ENCODE measurements around the gene TNIP2. TPM values are rescaled to one million over a fixed set of nuclear protein-coding genes. Genes with fewer than 3 reads are reported as not detected.

Gene TNIP2
- total and polyA plus RNA-seq, 2 of the 13 experiments (the other 11 are each of a cell fraction or from before 2014, with no cell fraction given): 25.6 to 38.0 TPM

DNA sequence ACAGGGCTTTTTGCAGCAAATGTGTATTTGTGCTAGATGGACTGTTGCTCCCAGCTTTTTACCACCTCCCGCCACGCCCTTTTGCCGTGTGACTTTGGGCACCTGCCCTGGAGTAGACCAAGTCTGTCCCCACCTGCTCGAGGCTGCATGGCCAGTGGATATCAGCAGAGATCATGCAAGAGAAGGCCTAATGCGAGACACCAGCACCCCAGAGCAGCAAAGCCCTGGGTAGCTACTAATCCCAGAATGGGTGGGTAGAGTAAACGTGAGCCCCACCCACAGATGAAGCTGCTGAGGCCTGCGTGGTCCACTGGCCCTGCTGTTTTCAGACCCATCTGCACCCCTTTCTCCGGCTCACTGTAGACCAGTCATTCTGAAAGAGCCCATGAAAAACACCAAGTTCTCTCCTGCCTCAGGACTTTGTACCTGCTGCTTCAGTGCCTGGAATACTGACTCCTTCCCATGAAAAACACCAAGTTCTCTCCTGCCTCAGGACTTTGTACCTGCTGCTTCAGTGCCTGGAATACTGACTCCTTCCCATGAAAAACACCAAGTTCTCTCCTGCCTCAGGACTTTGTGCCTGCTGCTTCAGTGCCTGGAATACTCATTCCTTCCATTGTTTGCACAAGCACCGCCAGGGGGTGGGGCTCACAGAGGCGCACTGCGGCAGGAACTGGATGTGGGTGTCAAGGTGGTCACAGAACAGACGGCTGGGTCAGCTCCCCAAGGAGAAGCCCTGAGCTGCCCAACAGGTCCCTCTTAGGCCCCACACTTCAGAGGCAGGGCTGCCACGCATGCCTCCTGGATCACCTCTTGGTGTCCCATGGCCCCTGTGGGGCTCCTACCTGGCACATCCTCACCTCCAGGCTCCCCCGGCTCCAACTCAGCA lies 5.1 kb upstream of the TNIP2 start (continued):
- TF ChIP-seq, protein P1, sequence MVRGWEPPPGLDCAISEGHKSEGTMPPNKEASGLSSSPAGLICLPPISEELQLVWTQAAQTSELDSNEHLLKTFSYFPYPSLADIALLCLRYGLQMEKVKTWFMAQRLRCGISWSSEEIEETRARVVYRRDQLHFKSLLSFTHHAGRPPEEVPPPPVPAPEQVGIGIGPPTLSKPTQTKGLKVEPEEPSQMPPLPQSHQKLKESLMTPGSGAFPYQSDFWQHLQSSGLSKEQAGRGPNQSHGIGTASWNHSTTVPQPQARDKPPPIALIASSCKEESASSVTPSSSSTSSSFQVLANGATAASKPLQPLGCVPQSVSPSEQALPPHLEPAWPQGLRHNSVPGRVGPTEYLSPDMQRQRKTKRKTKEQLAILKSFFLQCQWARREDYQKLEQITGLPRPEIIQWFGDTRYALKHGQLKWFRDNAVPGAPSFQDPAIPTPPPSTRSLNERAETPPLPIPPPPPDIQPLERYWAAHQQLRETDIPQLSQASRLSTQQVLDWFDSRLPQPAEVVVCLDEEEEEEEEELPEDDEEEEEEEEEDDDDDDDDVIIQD (CRISPR knock-in tag; IDR thresholded peaks at IDR 0.05; ENCODE audit: low read depth): peak; percentile 67
- TF ChIP-seq ZNF253 (CRISPR knock-in tag; IDR thresholded peaks at IDR 0.05; ENCODE audit: borderline replicate concordance): no peak
- no peak for TF ChIP-seq HOXA7 (CRISPR knock-in tag; IDR thresholded peaks at IDR 0.05)
- TF ChIP-seq MTA3 (CRISPR knock-in tag; IDR thresholded peaks at IDR 0.05): no peak
- no peak for TF ChIP-seq ZBTB42 (CRISPR knock-in tag; IDR thresholded peaks at IDR 0.05)
- TF ChIP-seq, protein P2, sequence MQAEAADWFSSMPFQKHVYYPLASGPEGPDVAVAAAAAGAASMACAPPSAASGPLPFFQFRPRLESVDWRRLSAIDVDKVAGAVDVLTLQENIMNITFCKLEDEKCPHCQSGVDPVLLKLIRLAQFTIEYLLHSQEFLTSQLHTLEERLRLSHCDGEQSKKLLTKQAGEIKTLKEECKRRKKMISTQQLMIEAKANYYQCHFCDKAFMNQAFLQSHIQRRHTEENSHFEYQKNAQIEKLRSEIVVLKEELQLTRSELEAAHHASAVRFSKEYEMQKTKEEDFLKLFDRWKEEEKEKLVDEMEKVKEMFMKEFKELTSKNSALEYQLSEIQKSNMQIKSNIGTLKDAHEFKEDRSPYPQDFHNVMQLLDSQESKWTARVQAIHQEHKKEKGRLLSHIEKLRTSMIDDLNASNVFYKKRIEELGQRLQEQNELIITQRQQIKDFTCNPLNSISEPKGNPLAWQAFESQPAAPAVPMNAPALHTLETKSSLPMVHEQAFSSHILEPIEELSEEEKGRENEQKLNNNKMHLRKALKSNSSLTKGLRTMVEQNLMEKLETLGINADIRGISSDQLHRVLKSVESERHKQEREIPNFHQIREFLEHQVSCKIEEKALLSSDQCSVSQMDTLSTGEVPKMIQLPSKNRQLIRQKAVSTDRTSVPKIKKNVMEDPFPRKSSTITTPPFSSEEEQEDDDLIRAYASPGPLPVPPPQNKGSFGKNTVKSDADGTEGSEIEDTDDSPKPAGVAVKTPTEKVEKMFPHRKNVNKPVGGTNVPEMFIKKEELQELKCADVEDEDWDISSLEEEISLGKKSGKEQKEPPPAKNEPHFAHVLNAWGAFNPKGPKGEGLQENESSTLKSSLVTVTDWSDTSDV (CRISPR knock-in tag; IDR thresholded peaks at IDR 0.05): 0 out of 2 replicates have a peak, but pooled peaks have one; percentile 26
- TF ChIP-seq, protein P3, sequence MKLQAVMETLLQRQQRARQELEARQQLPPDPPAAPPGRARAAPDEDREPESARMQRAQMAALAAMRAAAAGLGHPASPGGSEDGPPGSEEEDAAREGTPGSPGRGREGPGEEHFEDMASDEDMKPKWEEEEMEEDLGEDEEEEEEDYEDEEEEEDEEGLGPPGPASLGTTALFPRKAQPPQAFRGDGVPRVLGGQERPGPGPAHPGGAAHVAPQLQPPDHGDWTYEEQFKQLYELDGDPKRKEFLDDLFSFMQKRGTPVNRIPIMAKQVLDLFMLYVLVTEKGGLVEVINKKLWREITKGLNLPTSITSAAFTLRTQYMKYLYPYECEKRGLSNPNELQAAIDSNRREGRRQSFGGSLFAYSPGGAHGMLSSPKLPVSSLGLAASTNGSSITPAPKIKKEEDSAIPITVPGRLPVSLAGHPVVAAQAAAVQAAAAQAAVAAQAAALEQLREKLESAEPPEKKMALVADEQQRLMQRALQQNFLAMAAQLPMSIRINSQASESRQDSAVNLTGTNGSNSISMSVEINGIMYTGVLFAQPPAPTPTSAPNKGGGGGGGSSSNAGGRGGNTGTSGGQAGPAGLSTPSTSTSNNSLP (IDR thresholded peaks at IDR 0.05; ENCODE audit: low read depth, low read length): no peak
- TF ChIP-seq MTA1 (CRISPR knock-in tag; IDR thresholded peaks at IDR 0.05; ENCODE audit: borderline replicate concordance): peak; percentile 73; the same call in 1 of the 2 replicates
- TF ChIP-seq ZFP36L1 (CRISPR knock-in tag; IDR thresholded peaks at IDR 0.05): no peak
- TF ChIP-seq AGO1 (IDR thresholded peaks at IDR 0.05; ENCODE audit: low read depth, low read length, poor library complexity, severe bottlenecking): no peak
- TF ChIP-seq, protein P4, sequence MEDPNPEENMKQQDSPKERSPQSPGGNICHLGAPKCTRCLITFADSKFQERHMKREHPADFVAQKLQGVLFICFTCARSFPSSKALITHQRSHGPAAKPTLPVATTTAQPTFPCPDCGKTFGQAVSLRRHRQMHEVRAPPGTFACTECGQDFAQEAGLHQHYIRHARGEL (CRISPR knock-in tag; IDR thresholded peaks at IDR 0.05): no peak
- TF ChIP-seq ZNF160 (CRISPR knock-in tag; IDR thresholded peaks at IDR 0.05): no peak
- TF ChIP-seq, protein P5, sequence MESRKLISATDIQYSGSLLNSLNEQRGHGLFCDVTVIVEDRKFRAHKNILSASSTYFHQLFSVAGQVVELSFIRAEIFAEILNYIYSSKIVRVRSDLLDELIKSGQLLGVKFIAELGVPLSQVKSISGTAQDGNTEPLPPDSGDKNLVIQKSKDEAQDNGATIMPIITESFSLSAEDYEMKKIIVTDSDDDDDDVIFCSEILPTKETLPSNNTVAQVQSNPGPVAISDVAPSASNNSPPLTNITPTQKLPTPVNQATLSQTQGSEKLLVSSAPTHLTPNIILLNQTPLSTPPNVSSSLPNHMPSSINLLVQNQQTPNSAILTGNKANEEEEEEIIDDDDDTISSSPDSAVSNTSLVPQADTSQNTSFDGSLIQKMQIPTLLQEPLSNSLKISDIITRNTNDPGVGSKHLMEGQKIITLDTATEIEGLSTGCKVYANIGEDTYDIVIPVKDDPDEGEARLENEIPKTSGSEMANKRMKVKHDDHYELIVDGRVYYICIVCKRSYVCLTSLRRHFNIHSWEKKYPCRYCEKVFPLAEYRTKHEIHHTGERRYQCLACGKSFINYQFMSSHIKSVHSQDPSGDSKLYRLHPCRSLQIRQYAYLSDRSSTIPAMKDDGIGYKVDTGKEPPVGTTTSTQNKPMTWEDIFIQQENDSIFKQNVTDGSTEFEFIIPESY (CRISPR knock-in tag; IDR thresholded peaks at IDR 0.05): no peak; the same call in 1 of the 2 replicates
- TF ChIP-seq, protein P6, sequence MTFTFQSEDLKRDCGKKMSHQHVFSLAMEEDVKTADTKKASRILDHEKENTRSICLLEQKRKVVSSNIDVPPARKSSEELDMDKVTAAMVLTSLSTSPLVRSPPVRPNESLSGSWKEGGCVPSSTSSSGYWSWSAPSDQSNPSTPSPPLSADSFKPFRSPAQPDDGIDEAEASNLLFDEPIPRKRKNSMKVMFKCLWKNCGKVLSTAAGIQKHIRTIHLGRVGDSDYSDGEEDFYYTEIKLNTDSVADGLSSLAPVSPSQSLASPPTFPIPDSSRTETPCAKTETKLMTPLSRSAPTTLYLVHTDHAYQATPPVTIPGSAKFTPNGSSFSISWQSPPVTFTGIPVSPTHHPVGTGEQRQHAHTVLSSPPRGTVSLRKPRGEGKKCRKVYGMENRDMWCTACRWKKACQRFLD (CRISPR knock-in tag; IDR thresholded peaks at IDR 0.05; ENCODE audit: borderline replicate concordance): 0 out of 2 replicates have a peak, but pooled peaks have one; percentile 24
- 0 out of 2 replicates have a peak, but pooled peaks have one; percentile 43 for TF ChIP-seq ZFP90 (CRISPR knock-in tag; IDR thresholded peaks at IDR 0.05; ENCODE audit: borderline replicate concordance)
- TF ChIP-seq, protein P7, sequence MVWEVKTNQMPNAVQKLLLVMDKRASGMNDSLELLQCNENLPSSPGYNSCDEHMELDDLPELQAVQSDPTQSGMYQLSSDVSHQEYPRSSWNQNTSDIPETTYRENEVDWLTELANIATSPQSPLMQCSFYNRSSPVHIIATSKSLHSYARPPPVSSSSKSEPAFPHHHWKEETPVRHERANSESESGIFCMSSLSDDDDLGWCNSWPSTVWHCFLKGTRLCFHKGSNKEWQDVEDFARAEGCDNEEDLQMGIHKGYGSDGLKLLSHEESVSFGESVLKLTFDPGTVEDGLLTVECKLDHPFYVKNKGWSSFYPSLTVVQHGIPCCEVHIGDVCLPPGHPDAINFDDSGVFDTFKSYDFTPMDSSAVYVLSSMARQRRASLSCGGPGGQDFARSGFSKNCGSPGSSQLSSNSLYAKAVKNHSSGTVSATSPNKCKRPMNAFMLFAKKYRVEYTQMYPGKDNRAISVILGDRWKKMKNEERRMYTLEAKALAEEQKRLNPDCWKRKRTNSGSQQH (CRISPR knock-in tag; IDR thresholded peaks at IDR 0.05; ENCODE audit: low read depth): peak; percentile 49; the same call in 1 of the 2 replicates
